ENCODE results near the gene HHIP. TPM values are rescaled to one million over a fixed set of nuclear protein-coding genes. Genes with fewer than 3 reads are reported as not detected.

Gene HHIP
- total RNA-seq, 1 experiment from 2014 or later, result 0.28 TPM

- Histone ChIP-seq H3K27ac (ENCODE audit: low read depth, low read length, poor library complexity, severe bottlenecking) (no peak overlapping the region), H3K27me3 (replicated peaks; ENCODE audit: insufficient read depth, low read depth, low read length, poor library complexity) (no peaks in the 10 kb centered on the region), H3K9me3 (ENCODE audit: low read depth, low read length, poor library complexity, severe bottlenecking) (no peaks in the 10 kb centered on the region), H3K4me1 (ENCODE audit: insufficient read depth, low read length, poor library complexity, severe bottlenecking) (no peaks in the 10 kb centered on the region), H3K4me3 (ENCODE audit: low read depth, low read length, poor library complexity, severe bottlenecking) (no peak overlapping the region), H3K36me3 (ENCODE audit: insufficient read depth, low read length, poor library complexity, severe bottlenecking) (no peaks in the 10 kb centered on the region)
- CTCF ChIA-PET, result no interaction called here
- intact Hi-C loops (cut with micrococcal nuclease; ENCODE audit: unreplicated experiment), result no loop called here
- no TSS peak for BruUV-seq (replicated peaks)
- POLR2A ChIA-PET (ENCODE audit: low non-redundant PET), result no interaction called here
- TF ChIP-seq EZH2 (IDR thresholded peaks at IDR 0.05; ENCODE audit: borderline replicate concordance, low read depth, low read length, poor library complexity, severe bottlenecking) (no peak), CTCF (conservative IDR thresholded peaks at IDR 0.05; ENCODE audit: low read depth, low read length) (no peak)
- no peak for DNase-seq (ENCODE audit: low spot score)
These were observed 41.0 kb downstream of the HHIP start for GRCh38 chr4:144686921-144687320.

GRCh38 chr4:144687466-144687865, 41.5 kb downstream of the HHIP start:
- CTCF ChIA-PET, result no interaction called here
- no peaks in the 10 kb centered on the region for H3K27me3 ChIP-seq (replicated peaks; ENCODE audit: insufficient read depth, low read depth, low read length, poor library complexity)
- no peaks in the 10 kb centered on the region for H3K4me1 ChIP-seq (ENCODE audit: insufficient read depth, low read length, poor library complexity, severe bottlenecking)
- no peaks in the 10 kb centered on the region for H3K36me3 ChIP-seq (ENCODE audit: insufficient read depth, low read length, poor library complexity, severe bottlenecking)
- POLR2A ChIA-PET (ENCODE audit: low non-redundant PET), result no interaction called here
- no peak for DNase-seq (ENCODE audit: low spot score)
- no peak overlapping the region for H3K27ac ChIP-seq (ENCODE audit: low read depth, low read length, poor library complexity, severe bottlenecking)
- TF ChIP-seq EZH2 (IDR thresholded peaks at IDR 0.05; ENCODE audit: borderline replicate concordance, low read depth, low read length, poor library complexity, severe bottlenecking) (no peak), CTCF (conservative IDR thresholded peaks at IDR 0.05; ENCODE audit: low read depth, low read length) (no peak)
- H3K4me3 ChIP-seq (ENCODE audit: low read depth, low read length, poor library complexity, severe bottlenecking), result no peak overlapping the region
- no TSS peak for BruUV-seq (replicated peaks)
- H3K9me3 ChIP-seq (ENCODE audit: low read depth, low read length, poor library complexity, severe bottlenecking), result no peaks in the 10 kb centered on the region
- intact Hi-C loops (cut with micrococcal nuclease; ENCODE audit: unreplicated experiment), result no loop called here

- Histone ChIP-seq H3K9me3 (ENCODE audit: low read depth, low read length, poor library complexity, severe bottlenecking) (no peaks in the 10 kb centered on the region), H3K36me3 (ENCODE audit: insufficient read depth, low read length, poor library complexity, severe bottlenecking) (no peaks in the 10 kb centered on the region), H3K4me1 (ENCODE audit: insufficient read depth, low read length, poor library complexity, severe bottlenecking) (no peaks in the 10 kb centered on the region), H3K4me3 (ENCODE audit: low read depth, low read length, poor library complexity, severe bottlenecking) (no peak overlapping the region), H3K27ac (ENCODE audit: low read depth, low read length, poor library complexity, severe bottlenecking) (no peak overlapping the region), H3K27me3 (replicated peaks; ENCODE audit: insufficient read depth, low read depth, low read length, poor library complexity) (no peaks in the 10 kb centered on the region)
- ChIA-PET POLR2A (ENCODE audit: low non-redundant PET) (no interaction called here), CTCF (no interaction called here)
- intact Hi-C loops (cut with micrococcal nuclease; ENCODE audit: unreplicated experiment), result no loop called here
- TF ChIP-seq EZH2 (IDR thresholded peaks at IDR 0.05; ENCODE audit: borderline replicate concordance, low read depth, low read length, poor library complexity, severe bottlenecking) (no peak), CTCF (conservative IDR thresholded peaks at IDR 0.05; ENCODE audit: low read depth, low read length) (no peak)
- no peak for DNase-seq (ENCODE audit: low spot score)
- BruUV-seq (replicated peaks), result no TSS peak
These were observed 42.1 kb downstream of the HHIP start for GRCh38 chr4:144688035-144688569.

All from A673 (cell line).